Stimulated activated CD4-positive, alpha-beta T cell treated with anti-CD3 and anti-CD28 coated beads, Interleukin-2, amount 100 ng/mL, for 48 hours (primary cell): ENCODE measurements around the gene CDC73.
"Not testable (repeated sequence)": the region's sequence is repeated elsewhere in the genome, so short reads cannot be mapped to it uniquely, and the experiment has no call there.

Experiments
- DNase-seq, 2 donors: peaks; one replicate each; pipeline ENCODE4 v3.0.0-alpha.2; 2020

Gene CDC73

DNA sequence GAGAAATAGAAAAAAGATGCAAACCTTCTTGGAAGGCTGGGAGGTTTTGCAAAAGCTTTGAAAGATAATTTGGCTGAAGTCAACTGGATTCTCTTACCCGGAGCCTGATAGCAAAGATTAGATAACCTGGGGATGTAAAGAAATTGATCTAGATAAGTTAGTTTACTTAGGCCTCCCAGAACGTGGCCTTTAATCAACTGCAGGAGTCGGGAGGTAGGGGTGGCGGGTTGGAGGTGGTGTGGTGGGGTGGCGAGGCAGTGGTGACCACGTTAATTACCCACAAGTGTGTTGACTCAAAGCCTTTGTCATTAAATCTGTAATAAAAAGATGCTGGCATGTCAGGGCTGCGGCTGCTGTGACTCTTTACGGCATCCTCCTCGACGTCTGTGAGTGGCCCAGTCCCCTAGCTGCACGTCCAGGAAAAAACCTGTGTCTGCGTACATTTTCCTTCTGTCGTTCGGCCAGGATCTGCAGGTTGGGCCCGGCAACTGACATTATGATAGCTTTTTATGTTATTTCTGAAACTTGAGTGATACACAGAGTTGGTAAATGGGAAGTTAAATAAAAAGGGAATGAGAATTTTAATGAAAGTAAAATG is 115.6 kb downstream of the CDC73 start:
- no peak for DNase-seq

DNA sequence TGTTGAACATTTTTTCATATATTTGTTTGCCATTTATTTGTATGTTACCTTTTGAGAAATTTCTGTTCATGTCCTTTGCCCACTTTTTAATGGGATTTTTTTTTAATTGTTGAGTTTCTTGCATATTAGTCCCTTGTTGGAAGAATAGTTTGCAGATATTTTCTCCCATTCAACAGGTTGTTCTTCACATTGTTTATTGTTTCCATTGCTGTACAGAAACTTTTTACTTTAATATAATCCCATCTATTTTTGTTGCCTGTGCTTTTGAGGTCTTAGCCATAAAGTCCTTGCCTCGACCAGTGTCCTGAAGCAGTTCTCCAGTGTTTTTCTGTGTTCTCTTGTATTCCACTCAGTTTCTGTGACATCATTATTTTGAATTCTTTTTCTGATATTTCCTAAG is 118.8 kb downstream of the CDC73 start:
- DNase-seq = no peak

- DNase-seq = no peak
Measured at GRCh38 chr1:193241132-193241827, 119.4 kb downstream of the CDC73 start.

- no peak for DNase-seq
Measured at GRCh38 chr1:193242000-193242399, 120.2 kb downstream of the CDC73 start.

GRCh38 chr1:193249187-193249586 is 127.4 kb downstream of the CDC73 start:
- no peak for DNase-seq

DNA sequence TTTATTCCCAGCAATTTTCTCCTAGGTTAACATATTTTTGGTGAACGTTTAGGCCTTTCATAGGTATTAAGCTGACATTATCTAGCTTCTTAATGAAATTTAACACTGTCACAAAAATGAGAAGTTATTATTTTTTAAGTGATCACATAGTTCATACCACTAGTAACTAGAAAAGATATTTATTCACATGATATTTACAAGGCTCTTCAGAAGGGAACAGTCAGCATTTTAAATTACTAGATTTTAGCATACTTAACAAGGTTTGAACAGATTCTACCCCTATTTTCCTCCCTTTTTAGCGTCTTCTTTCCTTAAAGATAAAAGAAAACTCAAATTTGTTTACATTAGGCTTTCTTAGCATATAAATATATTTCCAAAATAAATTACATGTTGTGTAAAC is 130.1 kb downstream of the CDC73 start:
- DNase-seq = no peak

- no peak for DNase-seq
Measured at GRCh38 chr1:193256019-193256418, 134.2 kb downstream of the CDC73 start.

GRCh38 chr1:193259636-193260035 is 137.8 kb downstream of the CDC73 start:
- no peak for DNase-seq

GRCh38 chr1:193260056-193260745 is 138.4 kb downstream of the CDC73 start:
- DNase-seq = no peak

GRCh38 chr1:193260896-193261295 is 139.1 kb downstream of the CDC73 start:
- DNase-seq = no peak

DNA sequence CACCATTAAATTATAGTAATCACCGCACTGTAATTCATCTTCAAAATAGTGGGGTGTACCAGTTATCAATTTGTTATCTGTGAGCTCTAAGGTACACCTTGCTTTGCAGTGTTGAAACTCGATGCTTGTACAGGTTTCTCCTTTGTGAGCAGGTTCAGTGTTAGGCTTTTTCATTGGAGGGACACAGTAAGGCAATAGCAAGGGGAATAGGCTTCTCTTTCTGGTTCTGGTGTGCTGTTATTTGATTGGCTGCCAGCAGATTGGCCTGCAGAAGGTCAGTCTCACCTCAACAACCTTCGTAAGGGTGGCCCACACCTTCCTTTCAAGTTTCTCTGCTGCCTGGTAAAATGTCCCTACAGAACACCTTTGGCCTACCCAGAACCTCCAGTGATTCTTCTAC is 140.8 kb downstream of the CDC73 start:
- no peak for DNase-seq

DNA sequence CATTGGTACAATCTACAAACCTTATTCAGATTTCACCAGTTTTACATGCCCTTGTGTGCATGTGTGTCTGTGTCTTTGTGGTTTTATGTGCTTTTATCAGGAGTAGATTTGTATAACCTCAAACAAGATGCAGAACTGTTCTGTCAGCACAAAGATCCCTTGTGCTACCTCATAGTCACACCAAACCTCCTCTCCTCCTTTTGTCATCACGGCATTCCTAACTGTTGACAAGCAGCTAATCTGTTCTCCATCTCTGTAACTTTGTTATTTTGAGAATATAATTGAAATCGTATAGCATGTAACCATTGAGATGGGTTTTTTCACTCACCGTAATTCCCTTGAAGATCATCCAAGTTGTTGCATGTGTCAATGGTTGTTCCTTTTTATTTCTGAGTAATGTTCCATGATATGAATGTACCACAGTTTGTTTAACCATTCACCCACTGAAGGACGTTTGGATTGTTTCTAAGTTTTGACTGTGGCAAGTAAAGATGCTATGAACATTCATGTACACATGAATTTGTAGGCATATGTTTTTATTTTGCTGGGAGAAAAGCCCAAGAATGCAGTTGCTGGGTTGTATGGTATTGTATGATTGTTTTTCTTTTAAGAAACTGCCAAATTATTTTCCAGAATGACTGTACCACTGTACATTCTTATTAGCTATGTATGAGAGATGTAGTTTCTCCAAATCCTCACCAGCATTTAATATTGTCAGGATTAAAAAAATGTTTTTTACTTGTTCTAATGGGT is 142.7 kb downstream of the CDC73 start:
- no peak for DNase-seq

DNA sequence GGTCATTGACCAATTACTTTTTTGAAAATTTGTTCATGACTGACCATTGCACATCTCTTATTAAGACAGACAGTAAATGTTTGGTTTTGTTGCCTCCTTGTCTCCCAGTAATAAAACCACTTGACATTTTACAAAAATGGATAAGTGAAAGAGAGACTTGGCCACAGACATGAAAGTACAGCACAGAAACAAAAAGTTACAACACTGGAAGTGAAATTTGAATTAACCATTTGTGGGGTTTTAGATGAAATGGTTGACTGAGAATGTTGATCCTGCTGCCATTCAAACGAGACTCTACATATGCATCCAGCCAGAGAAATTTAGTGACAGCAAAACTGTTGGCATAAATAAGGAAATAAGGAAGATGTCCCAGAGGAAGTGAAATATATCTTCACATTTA is 143.9 kb downstream of the CDC73 start:
- DNase-seq = no peak

DNA sequence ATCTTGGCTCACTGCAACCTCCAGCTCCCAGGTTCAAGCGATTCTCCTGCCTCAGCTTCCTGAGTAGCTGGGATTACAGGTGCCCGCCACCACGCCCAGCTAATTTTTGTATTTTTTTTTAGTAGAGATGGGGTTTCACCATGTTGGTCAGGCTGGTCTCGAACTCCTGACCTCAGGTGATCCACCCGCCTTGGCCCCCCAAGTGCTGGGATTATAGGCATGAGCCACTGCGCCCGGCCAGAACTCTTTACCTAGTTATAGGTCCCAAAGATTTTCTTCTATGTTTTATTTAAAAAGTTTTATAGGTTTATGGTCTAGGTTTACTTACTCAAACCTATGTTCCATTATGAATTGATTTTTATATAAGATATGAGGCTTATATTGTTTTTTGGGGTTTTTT is 145.0 kb downstream of the CDC73 start:
- DNase-seq = not testable (repeated sequence)

DNA sequence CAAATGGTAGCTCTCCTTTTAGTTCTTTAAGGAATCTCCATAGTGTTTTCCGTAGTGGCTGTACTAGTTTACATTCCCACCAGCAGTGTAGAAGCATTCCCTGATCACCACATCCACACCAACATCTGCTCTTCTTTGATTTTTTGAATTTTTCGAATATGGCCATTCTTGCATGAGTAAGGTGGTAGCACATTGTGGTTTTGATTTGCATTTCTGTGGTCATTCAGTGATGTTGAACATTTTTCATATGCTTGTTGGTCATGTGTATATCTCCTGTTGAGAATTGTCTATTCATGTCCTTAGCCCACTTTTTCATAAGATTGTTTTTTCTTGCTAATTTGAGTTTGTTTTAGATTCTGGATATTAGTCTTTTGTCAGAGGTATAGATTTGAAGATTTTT is 149.2 kb downstream of the CDC73 start:
- DNase-seq = no peak

- DNase-seq = no peak
Measured at GRCh38 chr1:193275773-193276172, 153.9 kb downstream of the CDC73 start.

DNA sequence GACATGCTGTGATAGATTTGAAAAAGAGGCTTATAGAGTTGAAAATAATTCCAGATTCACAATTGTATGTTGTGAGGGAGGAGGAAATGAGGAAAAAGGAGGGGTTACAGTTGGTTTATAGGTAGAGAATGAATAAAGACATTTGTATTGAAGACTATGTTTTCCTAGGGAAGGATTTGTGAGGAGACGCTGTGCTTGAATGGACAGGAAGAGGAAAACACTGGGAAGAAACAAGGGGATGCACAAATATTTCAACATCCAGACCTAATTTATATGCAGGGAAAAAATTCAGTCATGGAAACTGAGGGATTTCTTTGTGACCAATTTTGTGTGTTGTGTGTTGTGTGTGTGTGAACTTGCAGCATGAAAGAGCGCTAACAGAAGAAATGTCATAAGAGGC is 157.1 kb downstream of the CDC73 start:
- DNase-seq = no peak

GRCh38 chr1:193281894-193282293 is 160.1 kb downstream of the CDC73 start:
- no peak for DNase-seq

DNA sequence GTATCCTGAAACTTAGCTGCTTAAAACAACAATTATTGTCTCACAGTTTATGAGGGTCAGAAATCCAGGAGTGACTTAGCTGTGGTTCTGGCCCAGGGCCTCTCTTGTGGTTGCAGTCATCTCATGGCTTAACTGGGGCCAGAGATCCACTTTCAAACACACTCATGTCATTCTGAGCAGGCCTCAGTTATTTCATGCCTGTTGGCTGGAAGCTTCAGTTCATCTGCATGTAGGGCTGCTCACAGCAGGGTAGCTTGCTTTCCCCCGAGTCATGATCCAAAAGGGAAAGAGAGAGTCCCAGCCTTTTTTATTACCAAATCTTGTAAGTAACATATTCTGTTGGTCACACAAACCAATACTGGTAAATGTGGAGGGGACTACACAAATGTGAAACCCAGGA is 161.2 kb downstream of the CDC73 start:
- no peak for DNase-seq

DNA sequence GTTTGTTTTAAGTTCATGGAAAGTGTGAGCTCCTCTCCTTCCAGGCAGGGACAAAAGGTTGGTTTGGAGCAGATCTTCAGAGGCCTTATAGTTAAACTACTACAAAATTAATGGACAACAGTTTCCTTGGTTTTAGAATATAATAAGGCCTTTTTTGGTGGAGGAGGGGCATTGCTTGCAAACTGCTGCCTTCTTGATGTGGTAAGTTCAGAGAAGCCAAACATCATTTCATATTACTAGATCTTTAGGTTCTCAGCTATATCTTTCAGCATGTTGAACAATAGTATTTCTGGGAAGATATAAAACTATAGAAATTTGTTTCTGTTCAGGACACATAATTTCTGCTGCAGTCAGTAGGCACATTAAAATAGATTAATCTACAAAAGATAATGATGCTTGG is 162.4 kb downstream of the CDC73 start:
- DNase-seq = no peak

DNA sequence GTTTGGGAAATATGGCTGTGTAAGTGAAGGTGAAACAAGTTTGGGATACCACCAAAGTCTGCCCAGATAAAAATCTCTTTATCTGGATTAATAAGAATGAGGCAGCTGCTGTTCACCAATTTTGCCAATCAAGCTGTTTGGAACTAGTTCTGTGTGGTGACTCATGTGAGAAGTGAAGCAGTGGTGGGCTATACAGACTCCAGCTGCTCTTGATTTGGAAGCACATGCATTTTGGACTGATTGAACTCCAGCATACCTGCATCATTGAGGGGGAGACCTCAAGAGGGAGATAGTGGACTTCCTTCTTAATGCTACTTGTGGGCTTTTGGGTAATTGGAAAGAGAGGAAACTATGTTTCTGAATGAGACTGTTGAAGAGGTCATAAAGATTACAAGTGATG is 163.8 kb downstream of the CDC73 start:
- no peak for DNase-seq

- not testable (repeated sequence) for DNase-seq
Measured at GRCh38 chr1:193288548-193289080, 166.8 kb downstream of the CDC73 start.

DNA sequence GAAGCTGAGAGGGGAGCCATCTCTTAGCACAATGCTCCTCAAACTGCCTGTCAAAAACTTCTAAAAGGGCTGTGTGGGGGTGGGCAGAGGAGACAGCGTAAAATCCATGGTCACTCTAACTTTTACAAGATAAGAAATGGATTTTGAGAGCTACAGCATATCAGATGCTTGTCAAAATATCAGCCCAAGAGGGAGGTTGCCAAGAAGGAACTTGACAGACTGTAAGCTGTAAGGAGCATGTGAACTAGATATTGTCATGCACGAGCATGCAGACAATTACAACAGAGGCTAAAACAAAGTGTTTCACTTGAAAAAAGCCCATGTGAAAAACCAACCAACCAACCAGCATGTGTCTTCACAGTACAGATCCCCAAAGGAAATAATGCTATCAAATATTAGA is 171.9 kb downstream of the CDC73 start:
- no peak for DNase-seq
